ENCODE results near the gene TUBB8B.
"Not testable (repeated sequence)": the region's sequence is repeated elsewhere in the genome, so short reads cannot be mapped to it uniquely, and the experiment has no call there.

TUBB8B gene

DNA sequence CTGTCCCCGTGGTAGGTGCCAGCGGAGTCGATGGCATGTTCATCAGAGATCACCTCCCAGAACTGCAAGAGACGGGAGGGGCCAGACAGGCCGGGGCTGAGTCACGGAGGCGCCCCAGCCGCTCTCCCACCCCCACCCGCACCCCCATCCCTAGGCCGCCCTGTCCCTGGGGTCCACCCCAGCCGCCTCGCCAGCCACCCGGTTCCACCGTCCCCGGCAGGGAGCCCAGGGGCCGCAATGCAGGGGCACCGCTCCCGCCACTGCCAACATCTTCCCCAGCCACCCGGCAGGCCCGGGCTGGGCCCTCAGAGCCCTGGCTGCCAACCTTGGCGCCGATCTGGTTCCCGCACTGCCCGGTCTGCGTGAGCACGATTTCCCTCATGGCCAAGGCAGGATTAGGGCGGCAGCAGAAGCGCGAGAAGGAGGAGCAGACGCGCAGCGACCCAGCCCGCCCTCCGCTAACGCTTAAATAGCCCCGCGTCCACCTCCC, at the start of gene TUBB8B:
Gene TUBB8B (minus strand): TSS at position 440 of the 490 bp plus-strand sequence. CDS start 58 bp downstream, at position 382.
- not testable (repeated sequence) for H3K9me3 ChIP-seq (ENCODE audit: control insufficient read depth, insufficient read depth, low read length); H3K27ac ChIP-seq (ENCODE audit: low read length); H3K27me3 ChIP-seq (ENCODE audit: control insufficient read depth, insufficient read depth, low read length); H3K36me3 ChIP-seq (ENCODE audit: control insufficient read depth, insufficient read depth, low read length); H3K4me1 ChIP-seq (ENCODE audit: control insufficient read depth, insufficient read depth, low read length); H3K4me3 ChIP-seq (ENCODE audit: low read length); DNase-seq (ENCODE audit: low read depth, low spot score)
- no CpG with 5 or more reads among the region's 37 CpGs for WGBS (ENCODE audit: insufficient coverage, insufficient read length)

DNA sequence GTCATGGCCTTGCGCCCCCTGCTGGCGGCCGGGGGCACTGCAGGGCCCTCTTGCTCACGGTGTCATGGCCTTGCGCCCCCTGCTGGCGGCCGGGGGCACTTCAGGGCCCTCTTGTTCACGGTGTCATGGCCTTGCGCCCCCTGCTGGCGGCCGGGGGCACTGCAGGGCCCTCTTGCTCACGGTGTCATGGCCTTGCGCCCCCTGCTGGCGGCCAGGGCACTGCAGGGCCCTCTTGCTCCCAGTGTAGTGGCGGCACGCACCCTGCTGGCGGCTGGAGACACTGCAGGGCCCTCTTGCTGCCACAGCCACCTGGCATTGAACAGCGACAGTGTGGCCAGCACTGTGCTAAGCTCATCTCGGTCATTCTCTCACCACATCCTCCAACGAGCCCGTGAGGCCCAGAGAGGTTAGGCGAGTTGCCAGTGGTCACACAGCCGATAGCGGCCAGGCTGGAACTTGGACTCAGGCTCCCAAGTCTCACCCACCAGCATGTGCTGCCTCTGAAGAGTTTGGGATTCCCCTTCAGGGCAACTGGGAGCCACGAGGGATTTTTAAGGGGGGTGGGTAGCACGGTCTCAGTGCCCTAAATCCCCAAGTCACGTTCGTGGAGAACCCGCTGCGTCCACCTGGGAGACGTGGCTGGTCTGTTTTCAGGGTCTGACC, 48.0 kb upstream of the TUBB8B start:
- DNase-seq (ENCODE audit: low read depth, low spot score); H3K4me1 ChIP-seq (ENCODE audit: control insufficient read depth, insufficient read depth, low read length); H3K27ac ChIP-seq (ENCODE audit: low read length); H3K9me3 ChIP-seq (ENCODE audit: control insufficient read depth, insufficient read depth, low read length); H3K27me3 ChIP-seq (ENCODE audit: control insufficient read depth, insufficient read depth, low read length); H3K4me3 ChIP-seq (ENCODE audit: low read length); H3K36me3 ChIP-seq (ENCODE audit: control insufficient read depth, insufficient read depth, low read length): not testable (repeated sequence)
- WGBS (ENCODE audit: insufficient coverage, insufficient read length) = no CpG with 5 or more reads among the region's 31 CpGs

DNA sequence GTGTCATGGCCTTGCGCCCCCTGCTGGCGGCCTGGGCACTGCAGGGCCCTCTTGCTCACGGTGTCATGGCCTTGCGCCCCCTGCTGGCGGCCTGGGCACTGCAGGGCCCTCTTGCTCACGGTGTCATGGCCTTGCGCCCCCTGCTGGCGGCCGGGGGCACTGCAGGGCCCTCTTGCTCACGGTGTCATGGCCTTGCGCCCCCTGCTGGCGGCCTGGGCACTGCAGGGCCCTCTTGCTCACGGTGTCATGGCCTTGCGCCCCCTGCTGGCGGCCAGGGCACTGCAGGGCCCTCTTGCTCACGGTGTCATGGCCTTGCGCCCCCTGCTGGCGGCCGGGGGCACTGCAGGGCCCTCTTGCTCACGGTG, 47.3 kb upstream of the TUBB8B start:
- not testable (repeated sequence) for H3K9me3 ChIP-seq (ENCODE audit: control insufficient read depth, insufficient read depth, low read length); H3K27me3 ChIP-seq (ENCODE audit: control insufficient read depth, insufficient read depth, low read length); H3K27ac ChIP-seq (ENCODE audit: low read length); H3K36me3 ChIP-seq (ENCODE audit: control insufficient read depth, insufficient read depth, low read length); H3K4me3 ChIP-seq (ENCODE audit: low read length); DNase-seq (ENCODE audit: low read depth, low spot score); H3K4me1 ChIP-seq (ENCODE audit: control insufficient read depth, insufficient read depth, low read length)
- WGBS (ENCODE audit: insufficient coverage, insufficient read length) = no CpG with 5 or more reads among the region's 20 CpGs

DNA sequence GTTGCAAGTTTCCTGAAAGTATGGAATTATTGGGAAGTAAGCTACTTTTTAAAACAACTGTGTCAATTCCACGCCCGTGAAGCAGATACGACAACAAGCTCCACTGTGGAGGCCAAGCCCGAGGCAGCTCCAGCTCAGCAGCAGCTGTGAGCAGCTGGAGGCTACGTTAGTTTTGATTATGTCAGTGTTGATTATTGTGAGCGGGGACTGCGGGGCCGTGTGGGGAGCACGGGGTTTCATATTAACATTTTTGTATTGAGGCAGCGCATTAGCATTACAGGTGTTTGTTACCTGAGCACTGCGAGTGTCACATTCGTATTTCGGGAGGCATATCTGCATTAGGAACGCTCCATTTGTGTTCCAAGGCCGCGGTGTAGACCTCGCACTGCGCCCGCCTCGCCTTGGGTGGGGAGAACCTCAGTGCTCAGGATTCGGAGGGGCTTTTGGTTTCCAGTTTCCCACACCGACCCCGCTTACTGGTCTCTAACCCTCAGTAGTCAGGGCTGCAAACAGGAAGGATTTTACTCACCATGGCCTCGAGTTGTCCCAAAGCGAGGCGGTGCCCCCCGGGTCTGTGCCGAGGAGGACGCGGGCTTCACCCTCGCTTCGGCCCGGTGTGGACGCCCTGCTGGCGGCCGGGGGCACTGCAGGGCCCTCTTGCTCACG, 46.8 kb upstream of the TUBB8B start:
- H3K4me1 ChIP-seq (ENCODE audit: control insufficient read depth, insufficient read depth, low read length); H3K36me3 ChIP-seq (ENCODE audit: control insufficient read depth, insufficient read depth, low read length); H3K9me3 ChIP-seq (ENCODE audit: control insufficient read depth, insufficient read depth, low read length); H3K4me3 ChIP-seq (ENCODE audit: low read length); H3K27ac ChIP-seq (ENCODE audit: low read length); H3K27me3 ChIP-seq (ENCODE audit: control insufficient read depth, insufficient read depth, low read length); DNase-seq (ENCODE audit: low read depth, low spot score): not testable (repeated sequence)
- no CpG with 5 or more reads among the region's 37 CpGs for WGBS (ENCODE audit: insufficient coverage, insufficient read length)

DNA sequence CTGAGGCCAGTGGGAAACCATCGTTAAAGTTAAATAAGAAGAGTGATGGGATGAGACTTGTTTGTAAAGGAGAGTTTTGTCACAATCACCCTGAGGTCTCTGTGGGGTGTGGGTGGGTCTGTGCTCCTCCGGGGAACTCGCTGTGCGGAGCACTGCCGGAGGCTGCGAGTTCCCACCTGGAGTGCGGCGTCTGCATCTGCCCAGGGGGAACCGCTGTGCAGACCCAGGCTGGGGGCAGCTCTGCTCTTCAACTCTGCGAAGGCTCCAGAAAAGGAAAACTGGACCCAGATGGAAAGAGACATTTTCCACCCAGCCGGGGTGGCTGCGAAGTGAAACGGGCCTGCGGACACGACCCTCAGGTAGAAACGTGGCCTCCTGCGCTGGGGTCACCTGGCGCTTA, 46.2 kb upstream of the TUBB8B start:
- not testable (repeated sequence) for H3K4me1 ChIP-seq (ENCODE audit: control insufficient read depth, insufficient read depth, low read length); DNase-seq (ENCODE audit: low read depth, low spot score); H3K9me3 ChIP-seq (ENCODE audit: control insufficient read depth, insufficient read depth, low read length); H3K36me3 ChIP-seq (ENCODE audit: control insufficient read depth, insufficient read depth, low read length); H3K27ac ChIP-seq (ENCODE audit: low read length); H3K4me3 ChIP-seq (ENCODE audit: low read length); H3K27me3 ChIP-seq (ENCODE audit: control insufficient read depth, insufficient read depth, low read length)
- WGBS (ENCODE audit: insufficient coverage, insufficient read length) = no CpG with 5 or more reads among the region's 18 CpGs

DNA sequence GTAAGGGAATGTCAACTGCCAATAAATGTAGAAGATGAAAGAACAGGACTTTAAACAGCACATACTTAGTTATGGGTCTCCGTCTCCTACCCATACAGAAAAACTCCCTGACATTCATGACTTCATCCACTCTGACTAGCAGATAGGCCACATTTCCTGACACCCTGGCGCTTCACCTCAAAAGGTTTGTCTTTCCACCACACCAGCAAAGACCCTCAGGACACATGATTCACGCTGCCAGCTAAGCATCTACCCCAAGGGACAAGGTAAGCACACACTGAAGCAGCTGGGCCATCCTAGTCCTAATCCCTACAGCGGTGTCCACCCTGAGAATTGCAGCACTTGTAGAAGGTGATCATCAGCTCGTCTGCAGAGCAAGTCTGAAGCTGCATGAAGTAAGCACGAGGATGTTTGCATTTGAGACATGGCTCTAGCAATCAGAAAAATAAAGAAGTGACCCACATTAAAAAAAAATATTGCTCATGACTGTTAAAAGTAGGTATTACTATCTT, 44.5 kb upstream of the TUBB8B start:
- WGBS (ENCODE audit: insufficient coverage, insufficient read length) = no CpG with 5 or more reads among the region's 6 CpGs

DNA sequence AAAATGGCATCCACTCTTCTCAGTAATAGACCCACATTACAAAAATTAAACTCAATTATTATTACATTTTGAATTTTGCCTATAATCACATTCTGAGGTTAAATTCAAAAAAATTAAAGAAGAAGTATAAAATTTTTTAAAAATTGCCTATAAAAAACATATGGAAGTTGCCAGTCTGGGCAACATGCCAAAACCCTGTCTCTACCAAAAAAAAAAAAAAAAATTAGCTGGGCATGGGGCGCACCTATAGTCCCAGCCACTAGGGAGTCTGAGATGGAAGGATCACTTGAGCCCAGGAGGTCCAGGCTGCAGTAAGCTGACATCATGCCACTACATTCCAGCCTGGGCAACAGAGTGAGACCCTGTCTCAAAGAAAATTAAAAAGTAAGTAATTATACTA, 42.1 kb upstream of the TUBB8B start:
- H3K27me3 ChIP-seq (ENCODE audit: control insufficient read depth, insufficient read depth, low read length); H3K9me3 ChIP-seq (ENCODE audit: control insufficient read depth, insufficient read depth, low read length); DNase-seq (ENCODE audit: low read depth, low spot score); H3K36me3 ChIP-seq (ENCODE audit: control insufficient read depth, insufficient read depth, low read length); H3K27ac ChIP-seq (ENCODE audit: low read length); H3K4me3 ChIP-seq (ENCODE audit: low read length); H3K4me1 ChIP-seq (ENCODE audit: control insufficient read depth, insufficient read depth, low read length): not testable (repeated sequence)
- no CpG with 5 or more reads among the region's 1 CpG for WGBS (ENCODE audit: insufficient coverage, insufficient read length)

More for the DNA sequence above, 44.5 kb upstream of the TUBB8B start:
- not testable (repeated sequence) for H3K9me3 ChIP-seq (ENCODE audit: control insufficient read depth, insufficient read depth, low read length); H3K36me3 ChIP-seq (ENCODE audit: control insufficient read depth, insufficient read depth, low read length); H3K27ac ChIP-seq (ENCODE audit: low read length); H3K27me3 ChIP-seq (ENCODE audit: control insufficient read depth, insufficient read depth, low read length); H3K4me1 ChIP-seq (ENCODE audit: control insufficient read depth, insufficient read depth, low read length); DNase-seq (ENCODE audit: low read depth, low spot score); H3K4me3 ChIP-seq (ENCODE audit: low read length)

DNA sequence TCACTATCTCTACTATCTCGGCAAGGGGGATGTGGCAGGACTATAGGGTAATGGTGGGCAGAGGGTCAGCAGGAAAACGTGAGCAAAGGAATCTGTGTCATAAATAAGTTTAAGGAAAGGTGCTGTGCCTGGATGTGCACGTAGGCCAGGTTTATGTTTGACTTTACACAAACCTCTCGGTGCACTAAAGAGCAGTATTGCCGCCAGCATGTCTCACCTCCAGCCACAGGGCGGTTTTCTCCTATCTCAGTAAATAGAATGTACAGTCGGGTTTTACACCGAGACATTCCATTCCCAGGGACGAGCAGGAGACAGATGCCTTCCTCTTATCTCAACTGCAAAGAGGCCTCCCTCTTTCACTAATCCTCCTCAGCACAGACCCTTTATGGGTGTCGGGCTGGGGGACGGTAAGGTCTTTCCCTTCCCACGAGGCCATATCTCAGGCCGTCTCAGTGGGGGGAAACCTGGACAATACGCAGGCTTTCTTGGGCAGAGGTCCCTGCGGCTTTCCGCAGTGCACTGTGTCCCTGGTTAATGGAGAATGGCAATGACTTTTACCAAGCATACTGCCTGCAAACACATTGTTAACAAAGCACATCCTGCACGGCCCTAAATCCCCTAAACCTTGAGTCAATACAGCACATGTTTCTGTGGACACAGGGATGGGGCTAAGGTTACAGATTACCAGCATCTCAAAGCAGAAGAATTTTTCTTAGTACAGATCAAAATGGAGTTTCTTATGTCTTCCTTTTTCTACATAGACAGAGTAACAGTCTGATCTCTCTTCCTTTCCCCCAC, 41.2 kb upstream of the TUBB8B start:
- H3K27ac ChIP-seq (ENCODE audit: low read length); H3K9me3 ChIP-seq (ENCODE audit: control insufficient read depth, insufficient read depth, low read length); H3K4me3 ChIP-seq (ENCODE audit: low read length); H3K27me3 ChIP-seq (ENCODE audit: control insufficient read depth, insufficient read depth, low read length); H3K36me3 ChIP-seq (ENCODE audit: control insufficient read depth, insufficient read depth, low read length); H3K4me1 ChIP-seq (ENCODE audit: control insufficient read depth, insufficient read depth, low read length); DNase-seq (ENCODE audit: low read depth, low spot score): not testable (repeated sequence)
- no CpG with 5 or more reads among the region's 17 CpGs for WGBS (ENCODE audit: insufficient coverage, insufficient read length)

DNA sequence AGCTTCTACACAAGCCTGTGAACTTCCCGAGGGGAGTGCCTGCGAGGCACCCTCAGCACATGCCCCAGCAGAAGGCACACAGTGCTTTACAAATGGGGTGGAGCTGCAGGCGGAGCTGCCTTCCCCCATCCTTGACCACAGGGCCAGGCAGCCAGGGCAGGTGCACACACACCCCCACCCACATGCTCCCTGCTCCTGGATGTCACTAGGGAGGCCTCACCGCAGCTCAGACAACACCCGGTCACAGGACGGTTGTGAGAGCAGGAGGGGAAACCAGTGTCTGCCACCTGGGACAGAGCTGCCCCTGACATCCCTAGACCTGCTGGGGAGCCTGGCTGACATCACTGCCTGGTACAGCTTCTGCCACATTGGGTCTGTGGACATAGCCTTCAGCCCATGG, 39.7 kb upstream of the TUBB8B start:
- WGBS (ENCODE audit: insufficient coverage, insufficient read length) = no CpG with 5 or more reads among the region's 6 CpGs
- not testable (repeated sequence) for H3K36me3 ChIP-seq (ENCODE audit: control insufficient read depth, insufficient read depth, low read length); H3K27ac ChIP-seq (ENCODE audit: low read length); H3K4me1 ChIP-seq (ENCODE audit: control insufficient read depth, insufficient read depth, low read length); H3K9me3 ChIP-seq (ENCODE audit: control insufficient read depth, insufficient read depth, low read length); H3K4me3 ChIP-seq (ENCODE audit: low read length); H3K27me3 ChIP-seq (ENCODE audit: control insufficient read depth, insufficient read depth, low read length); DNase-seq (ENCODE audit: low read depth, low spot score)

DNA sequence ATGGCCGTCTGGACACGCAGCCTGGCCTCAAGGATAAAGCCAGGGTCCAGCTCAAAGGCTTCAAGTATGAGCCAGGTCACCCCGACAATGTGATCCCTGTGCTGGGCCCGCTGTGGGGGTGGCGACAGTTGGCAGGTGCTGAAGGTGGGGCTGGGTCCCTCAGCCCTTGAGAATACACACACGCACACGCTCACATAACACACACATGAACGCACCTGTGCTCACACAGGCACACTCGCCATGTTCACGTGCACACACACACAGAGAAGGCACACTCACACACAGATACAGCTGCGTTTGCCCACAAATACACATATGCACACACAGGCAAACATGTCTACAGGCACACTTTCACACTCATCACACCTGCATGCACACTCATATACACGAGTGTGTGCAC, 35.4 kb upstream of the TUBB8B start:
- H3K9me3 ChIP-seq (ENCODE audit: control insufficient read depth, insufficient read depth, low read length); DNase-seq (ENCODE audit: low read depth, low spot score); H3K4me1 ChIP-seq (ENCODE audit: control insufficient read depth, insufficient read depth, low read length); H3K27ac ChIP-seq (ENCODE audit: low read length); H3K4me3 ChIP-seq (ENCODE audit: low read length); H3K36me3 ChIP-seq (ENCODE audit: control insufficient read depth, insufficient read depth, low read length); H3K27me3 ChIP-seq (ENCODE audit: control insufficient read depth, insufficient read depth, low read length): not testable (repeated sequence)
- no CpG with 5 or more reads among the region's 12 CpGs for WGBS (ENCODE audit: insufficient coverage, insufficient read length)
